ENCODE data around the gene CCL16.
"Not testable (repeated sequence)": the region's sequence is repeated elsewhere in the genome, so short reads cannot be mapped to it uniquely, and the experiment has no call there.

The CCL16 gene

GRCh38 chr17:35984140-35984539, 2.8 kb upstream of the CCL16 start:
- DNase-seq: no peak

DNA sequence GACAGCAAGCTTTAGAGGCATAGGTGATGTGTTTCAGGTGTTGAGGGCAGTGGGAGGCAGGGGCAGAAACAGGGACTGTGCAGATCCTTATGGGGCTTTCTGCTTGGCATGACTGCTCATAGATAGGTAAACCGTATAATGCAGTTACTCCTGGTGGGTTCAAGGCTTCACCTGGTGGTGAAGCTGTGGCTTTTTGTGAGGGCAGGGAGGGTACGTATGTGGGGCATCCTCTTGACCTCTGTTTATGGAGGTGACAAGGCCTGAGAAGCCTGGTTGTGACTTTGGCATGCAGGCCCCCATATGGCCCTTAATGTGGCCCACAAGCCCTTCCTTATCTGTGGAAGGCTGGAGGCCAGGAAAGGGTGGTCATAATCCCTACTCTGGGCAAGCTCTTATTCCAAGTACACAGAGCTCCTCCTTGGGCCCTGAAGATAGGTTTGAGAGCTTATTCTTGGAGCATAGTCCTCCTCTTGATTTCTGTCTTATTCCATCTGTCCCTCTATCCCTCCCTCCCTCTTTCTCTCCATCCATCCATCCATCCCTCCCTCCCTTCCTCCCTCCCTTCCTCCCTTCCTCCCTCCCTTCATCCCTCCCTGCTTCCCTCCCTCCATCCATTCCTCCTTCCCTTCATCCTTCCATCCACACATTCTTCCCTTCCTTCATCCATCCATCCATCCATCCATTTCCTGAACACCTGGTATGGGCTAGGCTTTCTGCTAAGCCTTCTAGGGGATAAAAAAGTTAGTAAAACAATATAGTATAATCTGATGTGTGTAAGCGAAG, 1.3 kb upstream of the CCL16 start:
- no peak for DNase-seq

DNA sequence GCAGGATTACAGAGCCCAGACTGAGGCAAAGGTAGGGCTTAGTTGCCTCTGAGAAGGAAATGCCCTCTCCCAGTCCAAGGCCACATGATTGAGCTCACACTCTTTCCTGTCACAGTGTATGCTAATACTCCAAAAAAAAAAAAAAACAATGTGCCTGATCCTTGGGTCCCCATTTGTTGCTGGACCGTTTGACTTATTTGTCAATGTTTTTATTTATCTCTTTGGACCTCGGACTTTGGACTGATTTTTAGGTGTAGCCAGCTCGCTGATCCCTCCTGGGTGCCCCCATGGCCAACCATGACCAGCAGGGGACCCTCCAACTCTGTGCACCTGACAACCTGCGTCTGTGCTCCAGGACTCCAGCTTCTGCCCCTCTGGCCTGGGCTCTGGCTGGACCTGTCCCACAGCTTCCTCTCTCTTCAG, 622 bp upstream of the CCL16 start:
- DNase-seq: no peak

- DNase-seq: no peak
Measured at GRCh38 chr17:35978346-35978745, 3.0 kb downstream of the CCL16 start.

DNA sequence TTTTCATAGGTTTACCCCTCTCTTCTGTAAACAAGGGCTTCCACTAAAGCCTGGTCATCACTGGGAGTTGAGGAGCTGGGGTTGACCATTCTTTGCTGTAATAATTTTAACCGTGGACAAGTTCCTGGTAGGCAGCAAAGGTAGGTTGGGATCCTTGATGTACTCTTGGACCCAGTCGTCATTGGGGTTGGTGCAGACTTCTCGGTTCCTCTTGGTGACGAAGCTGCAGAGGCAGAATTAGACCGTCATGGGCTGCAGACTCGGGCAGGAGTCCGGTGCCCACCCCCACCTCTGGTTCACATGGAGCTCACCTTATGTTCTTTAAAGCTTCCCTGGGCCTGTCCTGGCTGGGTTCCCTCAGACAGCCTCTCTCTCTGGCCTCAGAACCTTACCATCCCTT, 3.8 kb downstream of the CCL16 start:
- DNase-seq: no peak

DNA sequence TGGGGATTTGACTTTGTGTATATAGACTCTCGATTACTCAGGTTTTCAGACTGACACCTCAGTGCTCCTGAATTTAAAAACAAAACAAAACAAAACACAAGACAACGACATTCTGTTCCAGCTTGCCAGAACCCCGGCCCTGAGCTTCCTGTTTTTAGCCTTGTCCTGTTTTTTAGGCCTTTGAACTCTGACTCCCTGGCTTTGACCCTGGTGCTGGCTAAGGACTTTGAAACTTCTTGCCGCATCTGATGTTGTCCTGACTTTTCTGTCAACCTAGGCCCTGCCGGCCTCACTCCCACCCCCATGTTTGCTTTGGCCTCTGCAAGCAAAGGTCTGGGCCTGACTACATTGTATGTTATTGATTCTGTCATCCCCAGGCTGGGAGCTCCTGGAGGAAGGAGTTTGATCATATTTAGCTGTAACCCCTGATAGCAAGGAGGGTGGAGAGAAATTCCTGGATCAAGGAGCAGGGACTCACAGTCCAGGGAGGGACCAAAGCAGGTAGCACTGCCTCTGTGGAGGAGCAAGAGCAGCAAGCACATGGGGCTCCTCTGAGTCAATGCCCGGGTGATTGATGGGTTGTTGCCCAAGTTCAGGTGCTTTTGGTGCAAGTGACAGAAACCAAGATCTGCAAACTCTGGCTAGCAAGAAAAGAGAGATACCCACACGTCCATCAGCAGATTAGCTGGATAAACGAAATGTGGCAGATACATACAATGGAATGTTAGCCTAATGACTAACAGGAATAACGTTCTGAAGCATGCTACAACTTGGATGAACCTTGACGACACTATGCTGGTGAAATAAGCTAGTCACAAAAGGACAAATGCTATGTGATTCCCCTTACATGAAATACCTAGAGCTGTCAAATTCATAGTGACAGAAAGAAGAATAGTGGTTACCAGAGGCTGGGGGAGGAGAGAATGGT, 7.7 kb downstream of the CCL16 start:
- no peak for DNase-seq

GRCh38 chr17:35972945-35973332, 8.4 kb downstream of the CCL16 start:
- DNase-seq: no peak

DNA sequence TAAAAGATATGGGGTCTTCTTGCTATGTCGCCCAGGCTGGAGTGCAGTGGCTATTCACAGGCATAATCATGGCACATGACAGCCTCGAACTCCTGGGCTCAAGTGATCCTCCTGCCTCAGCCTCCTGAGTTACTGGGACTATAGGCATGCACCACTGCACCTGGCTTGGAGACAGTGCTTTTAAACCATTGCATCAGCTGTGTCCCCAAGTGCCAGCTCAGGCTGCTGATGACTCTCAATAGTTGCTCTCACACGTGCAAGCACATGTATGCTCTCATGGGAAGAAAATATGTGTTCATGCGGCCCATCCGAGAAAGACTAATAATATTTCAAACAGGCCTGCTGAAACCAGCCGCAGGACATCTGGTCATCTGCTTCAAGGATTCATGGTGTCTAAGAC, 8.8 kb downstream of the CCL16 start:
- no peak for DNase-seq

GRCh38 chr17:35972066-35972465, 9.2 kb downstream of the CCL16 start:
- DNase-seq: no peak

DNA sequence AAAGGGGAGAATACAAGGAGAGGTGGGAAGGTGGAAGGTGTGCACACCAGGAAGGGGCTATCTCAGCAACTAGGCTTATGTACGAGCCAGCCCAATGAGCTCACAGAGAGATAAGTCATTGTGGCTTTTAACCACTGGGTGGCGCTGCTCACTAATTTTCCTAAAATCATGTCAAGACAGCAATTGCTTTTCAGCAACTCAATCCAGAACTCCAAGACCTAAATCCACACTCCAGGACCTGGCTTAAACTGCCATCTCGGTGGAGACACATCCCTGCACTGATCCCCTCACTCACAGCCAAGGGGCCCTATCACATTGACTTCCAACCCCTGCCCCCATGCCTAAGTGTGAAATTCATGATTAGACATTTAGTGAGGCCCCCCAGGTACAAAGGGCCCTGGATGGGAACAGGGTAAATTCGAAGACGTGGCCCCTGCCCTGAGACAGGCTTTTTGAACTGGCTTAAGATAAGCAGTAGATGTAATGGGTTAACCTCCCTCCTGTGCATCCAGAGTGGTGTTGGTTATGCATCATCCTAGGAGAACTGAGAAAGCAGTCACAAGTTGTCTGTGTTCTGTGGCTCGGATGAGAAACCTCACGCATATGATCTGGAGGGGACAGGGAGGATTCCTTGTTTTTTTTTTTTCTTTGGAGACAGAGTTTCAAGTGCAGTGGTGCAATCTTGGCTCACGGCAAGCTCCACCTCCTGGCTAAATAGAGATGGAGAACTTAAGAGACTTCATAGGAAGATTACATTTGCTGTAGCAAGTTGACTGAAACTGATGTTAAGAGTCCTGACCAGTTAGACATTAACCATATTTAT, 11.5 kb downstream of the CCL16 start:
- DNase-seq: peak; percentile 80

DNA sequence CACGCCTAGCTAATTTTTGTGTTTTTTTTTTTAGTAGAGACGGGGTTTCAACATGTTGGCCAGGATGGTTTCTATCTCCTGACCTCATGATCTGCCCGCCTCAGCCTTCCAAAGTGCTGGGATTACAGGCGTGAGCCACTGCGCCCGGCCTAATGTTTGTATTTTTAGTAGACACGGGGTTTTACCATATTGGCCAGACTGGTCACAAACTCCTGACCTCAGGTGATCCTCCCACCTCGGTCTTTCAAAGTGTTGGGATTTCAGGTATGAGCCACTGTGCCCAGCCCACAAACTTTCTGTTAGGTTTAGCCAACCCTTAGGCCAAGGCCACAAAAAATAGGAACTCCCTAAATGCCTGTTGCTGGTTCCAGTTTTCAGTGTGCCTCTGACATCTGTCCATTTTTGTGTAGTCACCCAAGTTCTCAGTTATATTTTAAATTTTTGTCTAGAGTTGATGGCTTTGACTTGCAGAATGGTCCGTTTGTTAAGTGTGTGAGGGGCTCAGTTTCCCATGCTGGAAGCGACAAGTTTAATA, 12.7 kb downstream of the CCL16 start:
- no peak for DNase-seq

GRCh38 chr17:35965272-35965671, 16.0 kb downstream of the CCL16 start:
- no peak for DNase-seq

- no peak for DNase-seq
Measured at GRCh38 chr17:35963663-35964062, 17.6 kb downstream of the CCL16 start.

GRCh38 chr17:35953720-35954119, 27.6 kb downstream of the CCL16 start:
- DNase-seq: no peak

DNA sequence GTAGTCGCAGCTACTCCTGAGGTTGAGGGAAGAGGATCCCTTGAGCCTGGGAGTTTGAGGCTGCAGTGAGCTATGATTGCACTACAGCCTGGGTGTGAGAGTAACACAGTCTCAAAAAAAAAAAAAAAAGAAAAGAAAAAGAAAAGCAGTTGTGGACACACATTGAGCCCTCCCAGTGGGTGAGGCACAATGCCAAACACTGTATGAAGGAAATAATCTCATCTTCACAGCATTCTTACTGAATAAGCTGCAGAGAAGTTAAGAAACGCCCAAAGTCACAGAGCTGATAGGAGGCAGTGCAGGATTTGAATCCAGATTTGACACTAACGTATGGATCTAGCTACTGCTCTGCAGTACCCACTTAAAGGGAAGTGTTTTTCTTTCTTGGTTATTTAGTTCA, 31.9 kb downstream of the CCL16 start:
- DNase-seq: no peak

- DNase-seq: no peak
Measured at GRCh38 chr17:35948092-35948491, 33.2 kb downstream of the CCL16 start.

DNA sequence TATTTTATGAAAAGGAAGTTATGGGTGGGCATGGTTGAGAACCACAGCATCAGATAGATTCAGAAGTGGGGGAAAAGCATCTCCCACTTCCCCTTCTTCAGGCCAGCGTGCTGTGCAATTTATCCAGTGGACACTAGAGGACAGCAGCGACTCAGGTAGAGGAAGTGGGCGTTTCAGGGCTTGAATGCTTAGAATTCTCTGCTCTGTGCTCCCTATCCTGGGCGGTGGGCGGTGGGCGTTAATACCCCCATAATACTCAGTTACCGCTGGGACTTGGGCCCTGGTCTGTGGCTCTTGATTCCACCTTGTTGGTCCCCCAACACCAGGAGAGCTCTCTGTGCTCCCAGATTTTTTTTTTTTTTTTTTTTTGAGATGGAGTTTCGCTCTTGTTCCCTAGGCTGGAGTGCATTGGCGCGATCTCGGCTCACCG, 34.1 kb downstream of the CCL16 start:
- DNase-seq: peak; percentile 48

DNA sequence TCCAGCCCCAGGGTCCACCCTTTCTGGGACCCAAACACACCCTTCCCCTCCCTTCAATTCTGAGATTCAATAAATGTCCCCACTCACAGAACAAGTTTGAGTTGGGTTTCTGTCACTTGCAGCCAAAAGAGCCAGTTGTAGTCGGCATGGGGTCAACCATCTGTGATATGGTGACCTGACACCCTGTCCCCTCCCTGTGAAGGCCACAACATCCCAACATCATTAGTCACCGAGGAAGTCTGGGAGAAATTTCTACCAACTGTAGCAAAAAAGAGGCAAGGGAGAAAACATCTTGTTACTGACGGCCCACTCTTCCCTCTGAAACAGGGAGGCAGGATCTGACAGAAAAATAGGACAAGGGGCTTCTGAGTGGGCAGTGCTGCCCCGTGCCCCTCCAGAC, 37.1 kb downstream of the CCL16 start:
- no peak for DNase-seq

DNA sequence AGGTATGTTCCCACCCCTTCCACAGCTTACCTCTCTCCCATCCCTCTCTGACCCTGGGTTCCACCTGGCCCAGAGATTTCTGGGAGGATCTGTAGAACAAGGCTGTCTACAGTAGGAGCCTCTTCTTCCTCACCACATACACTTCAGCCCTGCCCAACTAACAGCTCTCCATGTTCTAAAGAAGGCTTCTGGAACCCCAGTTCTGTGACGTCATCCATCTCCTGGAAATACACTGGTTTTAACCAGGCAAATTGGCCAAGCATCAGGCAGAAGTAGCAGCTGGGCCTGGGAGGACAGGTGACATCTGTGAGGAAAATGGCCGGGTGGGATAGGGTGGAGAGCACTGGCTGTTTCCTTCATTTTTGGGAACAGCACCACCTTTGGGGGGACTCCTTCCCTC, 37.8 kb downstream of the CCL16 start, which contains the start of gene LYZL6:
TSS of gene LYZL6 (minus strand) at position 177 of the 400 bp plus-strand sequence. CDS start 4,357 bp downstream, outside the sequence.
- no peak for DNase-seq

- DNase-seq: no peak
Measured at GRCh38 chr17:35942588-35943186, 38.6 kb downstream of the CCL16 start.

DNA sequence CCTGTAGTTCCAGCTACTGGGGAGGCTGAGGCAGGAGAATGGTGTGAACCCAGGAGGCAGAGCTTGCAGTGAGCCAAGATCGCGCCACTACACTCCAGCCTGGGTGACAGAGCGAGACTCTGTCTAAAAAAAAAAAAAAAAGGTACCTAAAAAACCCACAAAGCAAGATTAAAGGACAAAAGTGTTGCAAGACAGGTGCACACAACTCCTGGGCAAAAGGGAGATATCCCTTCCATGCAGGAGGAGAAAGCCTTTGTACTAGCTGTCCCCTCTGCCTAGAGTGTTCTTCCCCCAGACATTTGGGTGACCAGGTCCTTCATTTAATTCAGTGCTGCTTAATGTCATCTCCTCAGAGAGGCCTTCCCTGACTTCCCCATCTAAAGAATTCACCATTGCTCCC, 42.8 kb downstream of the CCL16 start:
- DNase-seq: not testable (repeated sequence)

- no peak for DNase-seq
Measured at GRCh38 chr17:35936063-35936462, 45.2 kb downstream of the CCL16 start.

All from right hindlimb (tissue), 1 donor.